HUDEP-2 (cell line): ENCODE results near the gene IL23R.

ENCODE experiments used
- DNase-seq, 76 experiments: peaks; one replicate each; lab custom pipeline; 2025; ENCODE audit not compliant: unreplicated experiment in 76 of 76; lab: John Stamatoyannopoulos, UW

IL23R gene

DNA sequence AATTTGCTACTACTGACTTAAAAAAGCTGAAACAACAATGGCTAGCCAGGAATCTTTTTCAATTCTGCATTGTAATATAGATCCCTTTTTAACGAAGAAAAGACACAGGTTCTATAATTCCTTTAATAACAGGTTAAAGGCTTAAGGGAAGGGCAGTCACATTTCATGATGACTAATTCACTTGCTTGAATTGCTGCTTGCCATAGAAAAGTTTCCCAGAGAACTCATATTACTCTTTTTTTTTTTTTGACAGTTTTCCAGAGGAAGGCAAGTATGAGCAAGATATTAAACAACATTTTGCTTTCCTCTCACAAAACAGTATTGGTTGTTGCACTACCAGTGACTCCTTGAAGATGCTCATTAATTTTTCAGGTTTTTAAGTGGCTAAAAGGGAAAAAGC is 60.9 kb downstream of the IL23R start:
- no peak for DNase-seq

DNA sequence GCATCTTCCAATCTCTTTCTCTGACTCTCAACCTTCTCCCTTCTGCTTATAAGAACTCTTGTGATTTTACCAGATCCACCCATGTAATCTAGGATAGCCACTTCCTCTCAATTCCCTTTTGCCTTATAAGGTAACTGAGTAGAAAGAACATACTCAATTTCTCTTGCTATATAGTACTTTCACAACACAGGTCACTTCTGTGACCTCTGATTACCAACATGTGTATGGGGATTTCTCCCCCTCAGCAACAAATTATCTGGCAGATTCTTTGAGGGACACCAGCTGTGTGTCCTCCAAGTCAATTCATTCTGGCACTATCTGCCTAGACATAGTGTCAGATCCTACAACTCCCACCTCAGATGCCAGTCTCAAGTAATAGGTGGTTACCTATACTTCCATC is 62.5 kb downstream of the IL23R start:
- DNase-seq = no peak

DNA sequence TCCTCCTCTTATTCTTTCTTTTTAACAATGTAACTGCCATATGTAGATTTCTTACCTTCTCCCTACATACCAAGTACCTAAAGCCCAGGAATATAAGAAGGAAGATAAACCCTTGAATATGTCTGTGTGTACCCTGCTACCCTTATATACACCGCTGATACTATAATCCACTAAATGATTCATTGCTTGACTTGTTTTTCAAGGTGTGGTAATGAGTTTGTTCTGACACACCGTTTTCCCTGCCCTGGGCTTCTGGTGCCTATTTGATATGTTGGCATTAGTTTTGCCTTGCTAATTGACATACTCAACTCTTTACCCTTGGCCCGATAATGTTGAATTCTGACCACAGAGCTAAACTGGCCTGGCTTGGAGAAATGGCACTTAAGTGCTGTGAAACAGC is 64.3 kb downstream of the IL23R start:
- DNase-seq = no peak

DNA sequence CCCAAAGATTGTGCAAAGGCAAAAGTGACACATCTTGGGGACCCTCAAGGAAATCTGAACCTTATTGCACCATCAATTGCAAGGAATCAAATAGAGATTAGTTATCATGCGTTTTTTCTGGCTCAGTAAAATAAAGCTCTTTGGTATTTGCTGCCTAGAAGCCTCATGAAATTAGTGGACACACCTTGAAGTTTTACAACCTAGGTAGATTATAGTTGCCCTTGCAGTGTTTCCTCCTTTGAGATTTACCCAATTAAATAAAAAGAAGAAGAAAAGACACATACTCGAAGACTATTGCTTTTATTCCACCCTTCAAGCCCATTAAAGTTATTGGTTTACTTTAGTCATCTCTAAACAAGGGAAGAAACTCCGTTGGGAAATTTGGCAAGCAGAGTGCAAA is 70.0 kb downstream of the IL23R start:
- DNase-seq = no peak

DNA sequence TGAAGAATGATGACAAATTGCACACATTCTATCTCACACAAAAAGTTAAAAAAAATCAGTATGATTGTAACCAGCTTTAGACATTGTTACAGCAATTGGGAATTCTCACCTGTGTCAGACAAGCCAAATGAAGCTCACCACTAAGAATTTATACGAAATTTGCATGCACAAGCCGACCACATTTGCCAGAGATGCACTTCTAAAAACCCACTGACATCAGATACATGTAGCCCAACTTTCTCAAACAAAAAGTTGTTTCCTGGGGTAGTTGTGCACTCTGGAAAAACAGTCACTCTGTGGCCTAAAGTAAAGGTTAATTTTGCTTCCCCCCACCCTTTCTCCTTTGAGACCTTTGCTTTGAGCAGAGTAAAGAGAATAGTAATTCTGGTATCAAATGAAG is 73.5 kb downstream of the IL23R start:
- DNase-seq = no peak

DNA sequence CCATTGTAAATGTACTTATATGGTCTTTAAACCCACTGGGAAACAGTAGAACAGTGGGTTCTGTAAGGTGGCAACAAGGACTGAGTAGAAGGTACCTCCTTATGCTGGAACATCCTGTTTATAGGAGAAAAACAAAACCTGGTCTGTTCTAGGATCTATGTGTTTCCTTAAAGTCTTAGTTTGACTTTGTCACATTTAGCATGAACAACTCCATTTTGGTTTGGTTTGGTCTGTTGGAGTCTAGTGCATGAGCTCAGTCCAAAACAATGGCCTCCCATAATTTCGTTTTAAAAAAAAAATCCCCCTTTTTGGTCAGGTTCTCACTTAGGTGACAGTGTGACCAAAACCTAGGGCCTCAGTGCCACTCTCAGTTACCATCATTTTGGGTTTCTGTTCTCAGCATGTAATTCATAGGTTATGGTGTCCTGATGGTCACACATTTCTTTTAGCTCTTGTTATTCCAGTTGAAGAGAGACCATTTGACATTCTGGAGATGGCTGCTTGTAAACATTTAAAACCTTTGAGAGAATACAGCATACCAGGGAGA is 75.0 kb downstream of the IL23R start:
- DNase-seq = no peak

DNA sequence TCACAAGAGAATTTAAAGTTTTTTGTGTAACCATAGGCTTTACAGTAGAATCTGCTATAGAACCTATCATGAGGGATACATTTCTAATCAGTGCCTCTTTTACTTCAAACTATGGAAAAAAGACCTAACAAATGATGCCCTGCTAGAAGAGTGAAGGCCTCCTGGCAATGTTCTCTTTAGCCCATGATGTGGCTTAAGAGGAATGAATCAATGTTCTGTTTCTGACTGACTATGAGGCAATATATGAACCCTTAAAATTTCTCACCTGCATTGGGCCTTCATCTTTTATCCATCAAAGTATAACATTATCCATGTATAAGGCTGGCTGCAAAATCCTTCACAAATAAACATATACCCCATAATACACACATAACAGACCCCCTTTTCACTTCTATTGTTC is 75.8 kb downstream of the IL23R start:
- no peak for DNase-seq

DNA sequence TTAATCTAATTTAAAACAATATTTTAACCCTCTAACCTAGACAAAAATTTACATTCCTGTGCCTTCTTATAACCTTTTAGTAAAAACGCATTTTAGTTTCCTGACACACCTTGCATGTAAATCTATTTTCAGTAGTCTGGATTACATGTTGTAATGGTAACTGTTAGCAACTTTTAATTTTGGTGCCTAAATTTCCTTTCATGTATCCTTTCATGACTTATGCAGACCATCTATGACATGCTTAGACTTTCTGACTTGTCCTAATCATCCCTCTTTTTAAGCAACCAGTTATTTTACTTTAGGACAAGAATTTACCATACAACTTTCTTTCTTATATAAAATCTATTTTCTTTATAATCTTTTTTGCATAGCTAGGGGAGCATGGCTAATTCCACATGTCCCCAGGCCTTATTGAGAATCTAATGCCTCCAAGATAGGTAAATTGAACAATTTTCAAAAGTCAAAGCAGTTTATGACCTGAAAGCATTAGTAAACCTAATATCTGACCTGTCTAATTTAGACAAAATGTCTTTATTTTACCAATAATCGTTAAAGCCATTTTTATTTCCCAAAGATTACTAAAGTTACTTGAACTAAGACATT is 83.9 kb downstream of the IL23R start:
- no peak for DNase-seq

DNA sequence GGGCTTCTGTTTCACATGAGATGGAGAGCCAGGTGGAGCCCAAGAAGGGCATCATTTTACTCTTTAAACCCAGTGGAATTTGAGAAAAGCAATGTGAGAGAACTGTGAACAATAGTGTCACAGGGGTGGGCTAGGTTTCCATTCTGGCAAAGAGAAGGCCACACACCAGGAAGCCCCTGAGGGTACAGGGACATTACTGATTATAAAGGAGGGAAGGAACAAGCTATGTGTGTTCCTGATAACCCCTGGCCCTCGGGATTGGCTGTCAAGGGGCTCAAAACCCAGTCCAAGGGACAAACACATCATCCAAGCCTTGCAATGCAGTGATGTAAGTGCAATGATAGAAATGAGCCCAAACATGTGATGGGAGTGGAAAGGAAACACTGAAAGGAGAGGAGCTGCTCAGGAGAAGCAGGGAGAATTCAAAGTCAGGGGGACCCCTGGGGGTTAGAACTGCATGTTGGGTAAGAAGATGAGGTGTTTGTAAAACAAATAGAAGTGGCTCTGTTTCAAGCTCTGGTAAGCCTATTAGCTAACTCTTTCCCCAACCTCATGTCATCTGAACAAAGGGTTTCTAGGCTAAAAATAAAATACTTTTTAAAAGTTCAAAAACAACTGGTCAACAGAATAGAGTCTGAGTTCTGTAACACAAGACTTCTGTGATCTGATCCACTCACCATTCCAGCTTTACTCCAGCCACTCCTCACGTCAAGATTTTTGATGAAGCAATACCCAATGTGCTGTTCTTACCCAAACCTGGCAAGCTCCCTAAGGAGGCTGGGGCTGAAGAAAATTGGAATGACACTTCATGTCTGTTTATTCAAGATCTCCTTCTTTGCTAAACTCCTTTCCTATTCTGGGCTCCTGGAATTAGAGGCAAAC is 90.3 kb downstream of the IL23R start:
- no peak for DNase-seq

DNA sequence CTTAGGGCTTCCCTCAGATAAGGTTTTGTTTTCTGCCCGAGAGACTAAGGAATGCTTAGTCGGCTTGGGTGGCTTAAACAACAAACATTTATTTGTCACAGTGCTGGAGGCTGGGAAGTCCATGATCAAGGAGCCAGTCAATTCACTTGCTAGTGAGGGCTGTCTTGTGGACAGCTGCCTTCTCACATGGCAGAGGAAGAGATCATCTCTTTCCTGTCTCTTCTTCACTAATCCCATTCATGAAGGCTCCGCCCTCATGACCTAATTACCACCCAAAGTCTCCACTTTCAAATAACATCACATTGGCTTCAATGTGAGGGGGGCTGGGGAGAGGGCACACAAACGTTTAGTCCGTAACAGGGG is 90.9 kb downstream of the IL23R start:
- DNase-seq = no peak

DNA sequence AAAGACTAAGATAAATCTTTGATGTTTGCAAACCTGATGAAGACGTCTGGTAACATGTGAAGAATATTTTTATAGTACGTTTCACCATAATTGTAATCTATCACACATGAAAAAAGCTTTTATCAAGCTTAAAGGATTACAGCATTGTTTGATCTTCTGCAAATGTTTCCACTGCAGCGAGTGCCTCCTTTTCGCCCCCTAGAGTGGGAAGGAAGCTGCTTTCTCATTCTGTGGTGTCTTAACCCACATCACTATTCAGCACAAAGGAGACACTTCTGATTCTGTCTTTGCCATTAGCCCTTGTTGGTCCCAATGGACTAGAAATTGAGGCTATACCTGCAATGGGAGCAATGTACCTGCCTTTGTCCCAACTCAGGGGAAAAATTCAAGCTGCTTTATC is 95.4 kb downstream of the IL23R start:
- peak in 3 of 76 experiments; percentile 0 to 3 (median 1) for DNase-seq

DNA sequence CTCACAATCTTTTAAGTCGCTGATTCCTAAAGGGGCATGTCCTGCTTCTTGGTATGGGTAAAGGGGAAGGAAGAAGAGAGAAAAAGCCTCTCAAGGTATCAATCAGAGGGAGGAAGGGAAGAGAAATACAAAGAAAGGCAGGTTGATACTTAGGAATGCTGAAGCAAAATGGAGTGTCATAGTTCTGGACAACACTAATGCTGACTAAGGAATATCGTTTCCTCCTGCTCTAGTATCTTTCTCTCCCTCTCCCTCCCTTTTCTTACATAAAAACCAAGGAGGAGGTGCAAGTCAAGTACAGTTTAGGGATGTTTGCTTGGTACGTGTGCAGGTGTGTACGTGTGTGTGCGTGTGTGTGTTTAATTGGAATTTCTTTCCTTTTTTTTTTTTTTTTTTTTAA is 96.5 kb downstream of the IL23R start:
- DNase-seq = no peak

DNA sequence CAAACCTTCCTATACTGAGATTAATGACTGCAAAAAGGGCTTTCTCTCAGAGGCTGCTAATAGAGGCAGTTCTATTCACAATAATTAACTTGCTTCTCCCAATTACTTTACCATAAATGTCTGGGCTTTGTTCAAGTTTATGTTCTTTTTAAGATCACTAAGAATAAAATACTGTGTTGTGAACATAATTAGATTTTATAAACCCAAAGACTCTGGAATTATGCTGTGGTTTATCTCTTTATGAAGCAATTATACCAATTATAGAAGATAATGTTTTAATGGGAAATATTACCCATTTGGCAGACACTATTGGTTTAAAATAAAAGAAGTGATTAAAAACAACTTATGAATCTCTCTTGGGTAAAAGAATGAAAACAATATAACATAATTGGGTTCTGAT is 97.9 kb downstream of the IL23R start:
- no peak for DNase-seq

DNA sequence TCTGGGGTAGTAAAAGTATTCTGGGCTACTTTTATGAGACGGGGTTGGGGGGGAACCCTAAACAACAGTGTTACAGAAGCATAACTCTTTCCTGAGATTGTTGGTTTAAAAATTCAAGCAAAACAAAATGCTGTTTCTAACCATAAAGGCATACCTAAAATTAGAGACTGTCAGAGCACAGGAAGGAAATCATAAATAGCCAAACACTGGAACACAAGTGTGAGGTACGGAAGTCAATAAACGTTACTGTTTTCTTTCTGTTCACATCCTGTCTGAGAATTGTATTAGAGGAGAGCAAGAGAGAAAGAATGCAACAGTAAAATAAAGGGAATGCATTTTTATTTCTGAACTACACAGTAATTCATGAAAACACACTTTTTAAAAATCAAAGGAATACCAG is 98.6 kb downstream of the IL23R start:
- no peak for DNase-seq

DNA sequence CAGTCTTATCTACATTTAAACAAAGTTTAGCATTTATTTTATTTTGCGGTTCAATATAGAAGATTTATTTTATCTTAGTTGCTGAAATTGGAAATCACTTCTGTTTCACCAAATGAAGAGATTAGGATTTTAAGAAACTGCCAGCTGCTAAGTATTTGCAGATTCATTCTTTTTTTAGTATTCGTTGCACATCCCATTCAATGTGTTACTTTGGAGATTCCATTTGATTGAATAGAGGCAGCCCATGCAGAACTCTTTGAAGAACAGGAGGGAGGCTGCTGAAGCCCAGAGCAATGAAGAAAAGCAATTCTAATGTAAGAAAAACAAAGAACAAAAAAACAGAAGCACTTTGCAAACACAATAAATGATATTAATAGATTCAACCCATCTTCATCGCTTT is 102.8 kb downstream of the IL23R start:
- DNase-seq = no peak

DNA sequence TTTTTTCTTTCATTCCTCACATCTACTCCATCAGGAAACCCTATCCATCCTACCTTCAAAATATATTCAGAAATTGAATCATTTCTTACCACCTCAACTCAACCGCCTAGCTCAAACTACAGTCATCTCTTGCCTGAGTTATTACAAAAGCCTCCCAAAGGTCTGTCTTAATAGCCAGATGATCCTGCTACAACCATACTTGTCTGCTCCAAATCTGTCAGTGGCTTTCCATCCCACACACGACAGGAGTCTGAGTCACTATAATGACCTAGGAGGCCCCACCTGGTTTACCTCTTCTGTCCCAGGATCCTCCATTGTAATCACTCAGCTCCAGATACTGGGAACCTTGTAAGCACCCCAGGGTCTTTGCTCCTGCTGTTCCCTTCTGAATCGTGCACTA is 104.3 kb downstream of the IL23R start:
- no peak for DNase-seq

DNA sequence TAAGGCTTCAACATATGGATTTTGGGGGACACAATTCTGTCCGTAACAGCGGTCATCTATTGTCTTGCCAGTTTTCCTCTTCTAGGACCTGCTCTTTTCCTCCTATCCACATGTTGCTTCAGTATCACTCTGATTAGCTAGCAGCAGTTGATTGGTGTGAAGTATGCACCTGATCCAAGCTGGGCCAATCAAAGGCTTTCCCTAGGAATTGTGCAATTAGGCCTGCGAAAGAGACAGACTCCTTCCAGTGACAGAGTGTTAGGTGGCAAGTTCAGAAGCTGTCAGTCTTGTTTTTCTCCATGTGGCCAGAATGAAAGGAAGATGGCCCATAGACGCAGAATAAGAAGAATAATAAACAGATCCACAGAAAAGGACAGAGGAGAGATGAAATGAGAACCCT is 107.3 kb downstream of the IL23R start:
- DNase-seq = no peak

DNA sequence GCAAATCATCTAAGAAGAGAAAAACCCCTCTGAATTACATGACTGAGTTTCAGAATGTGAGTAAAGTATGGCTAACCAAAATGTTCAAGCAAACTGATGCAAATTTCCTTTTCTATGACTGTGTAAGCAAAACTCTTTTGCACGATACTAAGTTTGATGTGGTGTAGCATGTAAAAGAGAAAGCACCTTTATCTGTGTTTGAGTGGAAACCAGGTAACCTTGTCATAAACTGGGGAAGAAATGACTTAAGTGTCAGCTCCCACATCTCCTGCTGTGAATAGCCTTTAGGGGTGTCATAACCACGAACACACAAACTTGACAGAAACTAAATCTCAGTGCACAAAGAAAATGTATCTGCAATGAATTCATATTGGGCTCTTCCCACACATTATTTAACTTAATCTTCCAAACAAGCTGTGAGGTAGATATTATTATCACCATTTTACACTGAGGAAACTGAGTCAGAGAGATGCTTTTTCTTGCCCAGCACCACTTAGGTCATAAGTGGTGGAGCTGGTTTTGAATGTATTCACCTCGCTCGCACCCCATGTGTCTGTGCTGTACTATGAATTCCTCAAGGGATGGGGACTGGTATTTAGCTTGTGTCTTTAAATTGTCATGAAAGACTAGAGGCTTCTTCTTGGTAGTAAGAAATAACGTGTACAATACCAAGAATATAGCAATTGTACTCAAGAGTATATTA is 108.5 kb downstream of the IL23R start:
- DNase-seq = no peak

DNA sequence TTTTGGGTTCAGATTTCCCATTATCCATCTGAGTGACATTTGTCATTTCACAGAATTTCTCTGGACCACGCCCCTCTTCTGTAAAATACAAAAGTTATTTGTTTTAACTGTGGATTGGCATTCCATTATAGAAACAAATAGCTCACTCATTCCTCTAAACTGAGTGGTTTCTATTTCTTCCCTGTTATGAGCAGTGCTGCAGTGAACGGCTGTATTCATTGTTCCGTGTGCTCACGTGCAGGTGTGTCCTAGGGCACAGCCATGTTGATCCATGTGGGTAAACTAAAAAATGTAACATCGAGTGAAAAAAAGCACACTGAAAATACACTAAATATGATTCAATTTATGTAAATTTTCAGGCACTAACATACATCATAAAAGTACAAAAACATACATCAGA is 114.4 kb downstream of the IL23R start:
- DNase-seq = no peak

DNA sequence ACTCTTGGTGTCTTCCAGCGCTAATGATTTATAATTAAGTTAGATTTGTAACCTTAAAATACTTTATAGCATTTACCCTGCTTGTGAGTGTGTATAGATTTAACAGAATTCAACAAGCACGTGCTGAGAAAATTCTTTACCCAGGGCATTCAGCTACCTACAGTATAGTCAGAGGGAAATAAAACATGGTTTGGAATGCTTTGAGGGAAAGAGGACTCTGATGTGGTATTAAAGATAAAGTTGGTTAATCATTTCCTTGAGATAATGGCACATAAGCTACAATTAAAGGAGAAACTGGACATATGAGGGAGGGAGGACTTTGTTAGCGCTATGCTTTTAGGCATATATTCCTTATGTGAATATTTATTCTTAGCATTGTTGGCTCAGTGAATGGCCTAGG is 115.0 kb downstream of the IL23R start:
- DNase-seq = no peak

DNA sequence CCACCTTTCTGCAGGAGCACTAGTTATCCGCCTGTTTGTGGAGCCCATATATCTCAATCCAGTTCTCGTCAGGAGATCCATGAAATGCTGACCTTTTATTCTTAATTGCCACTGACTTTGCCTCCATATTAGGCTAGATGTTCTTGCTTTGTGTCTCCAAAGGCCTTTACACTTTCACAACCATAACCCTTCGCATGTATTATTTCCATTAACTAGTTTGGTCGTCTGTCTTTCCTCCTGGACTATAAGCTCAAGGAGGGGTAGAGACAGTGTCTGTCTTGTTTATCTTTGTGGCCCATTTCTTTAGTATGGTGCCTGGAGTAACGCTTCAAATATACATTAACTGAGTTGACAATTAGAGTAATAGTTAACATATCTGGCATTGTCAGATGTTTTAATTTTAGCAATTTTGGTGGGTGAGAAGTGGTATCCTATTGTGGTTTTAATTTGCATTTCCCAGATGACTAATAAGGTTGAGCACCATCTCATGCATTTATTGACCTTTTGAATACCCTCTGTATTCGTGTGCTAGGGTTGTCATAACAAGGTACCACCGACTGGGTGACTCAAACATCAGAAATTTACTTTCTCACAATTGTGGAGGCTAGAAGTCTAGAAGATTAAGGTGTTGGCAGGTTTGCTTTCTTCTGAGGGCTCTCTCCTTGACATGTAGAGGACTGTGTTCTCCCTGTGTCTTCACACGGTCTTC is 119.7 kb downstream of the IL23R start:
- no peak for DNase-seq
